Measurements from ENCODE around the gene RPS25.
A peak's percentile ranks its signal among the peaks of the same experiment; 100 is the strongest.
"Not testable (repeated sequence)": the region's sequence is repeated elsewhere in the genome, so short reads cannot be mapped to it uniquely, and the experiment has no call there.

Gene RPS25

DNA sequence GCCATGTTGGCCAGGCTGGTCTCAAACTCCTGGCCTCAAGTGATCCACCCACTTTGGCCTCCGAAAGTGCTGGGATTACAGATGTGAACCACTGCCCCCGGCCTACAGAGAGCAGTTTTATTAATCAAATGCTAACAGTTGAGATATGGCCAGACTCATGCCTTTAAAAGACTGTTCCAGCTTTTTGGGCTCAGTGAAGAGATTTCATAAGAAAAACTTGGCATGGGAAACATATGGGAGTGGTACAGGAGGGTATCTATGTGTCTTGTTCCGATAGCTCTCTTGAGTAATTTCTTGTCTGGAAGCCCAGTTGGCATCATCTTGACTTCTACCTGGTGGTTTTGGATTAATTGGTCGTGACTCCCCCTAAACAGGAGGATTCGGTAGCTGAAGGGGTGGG is 20.7 kb upstream of the RPS25 start:
- DNase-seq, result no peak

DNA sequence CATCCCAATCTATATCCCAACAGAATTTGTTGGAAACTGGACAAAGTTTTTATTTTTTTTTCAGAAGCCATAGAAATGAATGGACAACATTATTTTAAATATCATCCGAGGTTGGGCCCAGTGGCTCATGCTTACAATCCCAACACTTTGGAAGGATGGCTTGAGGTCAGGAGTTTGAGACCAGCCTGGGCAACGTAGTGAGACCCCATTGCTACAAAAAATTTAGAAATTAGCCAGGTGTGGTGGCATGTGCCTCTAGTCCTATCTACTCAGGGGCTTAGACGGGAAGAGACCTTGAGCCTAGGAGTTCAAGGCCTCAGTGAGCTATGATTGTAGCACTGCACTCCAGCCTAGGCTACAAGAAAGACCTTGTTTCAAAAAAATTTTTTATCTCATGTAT is 16.7 kb upstream of the RPS25 start:
- no peak for DNase-seq

DNA sequence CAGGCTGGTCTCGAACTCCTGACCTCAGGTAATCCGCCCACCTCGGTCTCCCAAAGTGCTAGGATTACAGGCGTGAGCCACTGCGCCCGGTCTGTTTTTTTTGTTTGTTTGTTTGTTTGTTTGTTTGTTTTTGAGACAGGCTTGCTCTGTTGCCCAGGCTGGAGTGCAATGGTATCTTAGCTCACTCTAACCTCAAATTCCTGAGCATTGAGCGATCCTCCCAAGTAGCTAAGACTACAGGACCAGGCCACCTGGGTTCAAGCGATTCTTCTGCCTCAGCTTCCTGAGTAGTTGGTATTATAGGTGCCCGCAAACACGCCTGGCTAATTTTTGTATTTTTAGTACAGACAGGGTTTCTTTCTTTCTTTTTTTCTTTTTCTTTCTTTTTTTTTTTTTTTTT is 15.3 kb upstream of the RPS25 start:
- DNase-seq, result not testable (repeated sequence)

DNA sequence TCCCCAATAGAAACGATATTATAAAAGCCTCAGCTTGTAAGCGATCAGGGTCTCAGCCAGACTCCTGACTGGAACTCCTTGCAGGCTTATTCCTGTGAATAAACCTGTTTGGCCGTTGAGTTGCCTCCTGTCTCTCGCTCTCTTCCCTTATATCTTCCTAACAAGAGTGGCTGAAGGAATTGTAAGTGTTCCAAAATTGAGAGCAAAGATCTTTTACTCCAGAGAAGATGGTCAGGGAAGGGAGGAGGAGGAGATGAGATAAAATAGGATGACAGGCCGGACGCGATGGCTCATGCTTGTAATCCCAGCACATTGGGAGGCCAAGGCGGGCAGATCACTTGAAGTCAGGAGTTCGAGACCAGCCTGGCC is 13.8 kb upstream of the RPS25 start:
- DNase-seq, result no peak

DNA sequence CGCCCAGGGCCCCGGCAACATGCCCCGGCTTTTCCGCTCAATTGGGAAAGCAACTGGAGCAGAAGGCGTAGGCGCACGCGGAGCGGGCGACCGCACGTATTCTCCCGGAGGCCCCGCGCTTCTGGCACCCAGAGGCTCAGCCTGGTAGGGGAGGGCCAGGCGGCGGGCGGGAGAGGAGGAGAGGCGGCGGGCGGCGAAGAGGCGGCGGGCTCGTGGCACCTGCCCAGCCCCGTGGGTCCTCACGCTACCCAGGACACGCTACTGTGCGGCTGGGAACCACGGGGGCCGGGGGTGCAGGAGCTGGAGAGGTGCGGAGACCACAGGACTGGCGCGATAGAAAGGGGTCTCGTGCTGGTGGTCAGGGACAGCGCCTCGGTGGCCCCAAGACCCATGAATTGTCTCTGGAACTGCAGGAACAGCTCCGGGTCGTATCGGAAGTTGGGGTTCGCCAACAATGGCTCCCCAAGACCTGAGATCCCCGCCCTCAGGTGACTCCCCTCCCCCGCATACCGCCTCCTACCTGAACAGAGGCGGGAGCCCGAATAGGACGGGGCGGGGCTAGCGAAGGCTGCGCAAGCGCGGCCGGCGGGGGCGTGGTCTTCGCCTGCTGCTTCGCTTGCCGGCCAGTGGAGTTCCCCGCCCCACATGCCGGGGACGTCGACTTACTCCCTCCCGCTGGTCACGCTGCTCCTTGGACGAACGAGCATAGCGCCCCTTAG is 12.3 kb upstream of the RPS25 start, which contains the start of gene SLC37A4:
Gene SLC37A4, minus strand, starts transcription at position 549 of the 719 bp plus-strand sequence.
- DNase-seq, result peak; percentile 69

DNA sequence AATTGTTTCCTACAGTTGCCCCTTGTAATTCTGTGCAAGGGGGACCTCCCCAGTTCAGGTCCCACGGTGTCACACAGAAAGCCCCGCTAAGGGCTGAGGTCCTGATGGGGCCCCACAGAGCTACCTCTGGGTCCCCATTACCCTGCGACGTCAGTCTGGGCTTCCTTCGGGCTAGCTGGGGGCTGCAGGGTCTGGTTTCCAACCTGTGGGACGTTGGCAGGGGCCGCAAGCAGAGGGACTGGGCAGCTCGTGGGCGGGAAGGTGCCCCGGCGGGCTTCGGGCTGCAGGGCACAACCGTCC is 11.8 kb upstream of the RPS25 start:
- no peak for DNase-seq

DNA sequence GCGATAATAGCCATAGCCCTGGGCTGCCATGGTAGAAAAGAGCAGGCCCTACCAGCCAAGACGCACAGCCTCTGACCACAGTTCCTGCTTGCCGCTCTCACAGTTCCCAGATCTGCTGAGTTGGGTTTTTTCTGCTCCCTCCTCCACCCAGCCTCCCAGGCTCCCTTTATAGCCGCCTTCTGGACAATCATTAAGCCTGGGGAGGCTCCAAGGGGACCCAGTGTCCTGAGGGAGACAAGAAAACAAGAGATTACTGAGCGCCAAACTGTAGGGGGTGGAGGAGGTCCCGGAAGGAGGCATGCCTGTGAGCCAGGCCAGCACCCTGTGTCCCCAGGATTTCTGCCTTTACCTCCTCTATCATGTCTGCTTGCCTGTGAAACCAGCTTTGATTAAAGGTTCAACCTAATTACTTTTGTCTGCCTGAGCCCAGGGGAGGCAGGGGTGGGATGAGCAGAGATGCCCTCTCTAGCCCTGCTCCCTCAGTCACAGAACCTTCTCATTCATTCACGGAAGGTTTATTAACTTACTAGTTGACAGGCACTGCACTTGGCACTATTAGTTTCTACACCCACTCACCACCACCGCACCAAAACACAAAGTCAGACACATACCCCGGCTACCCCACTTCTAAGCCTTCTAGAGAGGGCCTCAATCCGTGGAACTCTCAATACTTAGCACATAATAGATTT is 11.3 kb upstream of the RPS25 start:
- no peak for DNase-seq

DNA sequence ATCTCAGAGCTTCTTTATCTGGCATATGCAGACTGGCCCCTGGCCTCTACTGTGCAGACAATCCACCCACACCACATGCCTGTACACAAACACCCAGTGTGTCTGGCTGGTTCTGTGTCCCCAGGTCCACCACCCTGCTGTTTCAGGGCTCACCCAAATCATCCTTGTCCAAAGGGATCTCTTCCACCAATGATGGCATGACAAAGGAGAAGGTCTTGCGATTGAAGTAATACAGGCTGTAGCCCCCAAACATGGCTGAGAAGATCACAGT is 10.9 kb upstream of the RPS25 start:
- no peak for DNase-seq

DNA sequence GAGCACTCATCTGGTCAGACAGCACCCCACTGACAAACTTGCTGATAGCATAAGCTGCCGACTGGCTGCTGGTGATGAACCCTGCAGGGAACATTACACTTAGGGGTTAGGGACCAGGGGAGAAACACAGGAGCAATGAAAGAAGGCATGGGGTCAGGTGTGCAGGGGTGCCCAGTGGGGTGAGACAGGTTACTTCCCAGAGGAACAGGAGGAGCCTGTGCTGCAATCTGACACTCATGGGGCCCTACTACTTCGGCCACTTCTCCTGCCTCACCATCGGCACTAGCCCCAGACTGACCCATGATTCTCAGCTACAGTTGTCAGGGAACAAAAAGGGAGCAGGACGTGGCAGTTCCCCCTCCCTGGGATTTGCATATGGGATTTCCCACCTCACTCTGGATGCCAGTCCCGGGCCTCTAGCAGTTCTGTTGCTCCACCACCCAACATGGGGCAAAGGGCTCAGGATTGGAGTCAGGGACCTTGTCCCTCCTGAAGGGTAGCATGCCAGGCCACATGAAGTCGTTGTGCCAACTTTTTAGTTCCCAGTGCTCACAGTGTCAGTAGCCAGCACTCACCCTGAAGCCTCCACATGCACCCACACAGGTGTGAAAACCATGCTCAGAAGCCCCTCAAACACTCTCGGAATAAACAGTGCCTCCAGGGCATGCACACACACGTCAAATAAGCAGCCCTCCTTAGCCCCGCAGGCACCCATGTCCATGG is 10.4 kb upstream of the RPS25 start:
- no peak for DNase-seq

DNA sequence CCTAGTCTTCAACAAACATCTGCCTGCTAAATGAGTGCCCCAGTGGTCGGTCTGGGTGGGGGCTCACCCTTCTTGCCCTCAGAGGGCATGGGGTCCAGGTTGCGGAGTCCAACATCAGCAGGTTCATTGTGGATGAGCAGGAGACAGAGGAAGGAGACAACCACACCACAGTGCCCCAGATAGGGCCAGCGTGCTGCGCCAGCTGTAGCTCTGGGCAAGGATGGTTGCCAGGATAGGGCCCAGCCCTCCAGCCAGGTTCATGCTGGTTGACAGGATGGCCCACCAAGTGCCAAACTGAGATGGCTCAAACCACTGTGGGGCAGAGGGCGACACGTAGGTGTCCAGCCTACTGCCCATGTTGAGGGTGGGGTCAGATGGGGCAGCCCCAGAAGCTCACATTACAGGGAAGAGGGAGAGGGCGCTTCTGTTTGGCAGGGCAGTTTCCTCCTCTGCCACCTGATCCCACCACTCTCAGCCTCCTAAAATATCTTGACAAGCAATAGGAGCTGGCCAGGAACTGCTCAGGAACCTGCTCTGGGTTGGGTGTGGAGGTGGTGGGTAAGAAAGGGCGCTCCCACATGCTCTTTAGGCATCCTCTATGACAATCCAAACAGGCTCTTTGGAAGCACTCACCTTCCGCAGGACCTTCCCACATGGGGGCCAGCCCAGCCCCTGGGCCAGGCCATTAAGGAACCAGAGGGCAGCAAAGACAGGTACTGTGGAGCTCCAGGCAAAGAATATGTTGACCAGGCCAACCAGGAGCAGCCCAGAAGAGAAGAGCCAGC is 9.6 kb upstream of the RPS25 start:
- no peak for DNase-seq

DNA sequence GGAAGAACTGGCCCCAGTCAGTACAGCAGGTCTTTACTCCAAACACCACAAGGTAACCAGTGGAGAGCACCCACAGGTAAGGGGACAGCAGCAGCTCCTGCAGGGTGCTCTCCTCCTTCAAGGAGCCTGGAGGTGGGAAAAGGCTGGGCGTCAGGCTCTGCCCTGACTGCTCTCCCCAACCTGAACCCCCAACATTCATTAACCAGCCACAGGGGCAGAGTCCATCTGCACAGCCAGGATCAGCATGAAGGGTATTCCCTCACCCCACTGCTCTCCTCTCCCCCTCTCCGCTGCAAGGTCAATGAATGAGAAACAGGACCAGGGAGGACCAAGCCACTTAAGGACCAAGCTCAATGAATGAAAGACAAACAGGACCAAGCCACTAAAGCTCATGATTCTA is 8.8 kb upstream of the RPS25 start:
- DNase-seq, result no peak

DNA sequence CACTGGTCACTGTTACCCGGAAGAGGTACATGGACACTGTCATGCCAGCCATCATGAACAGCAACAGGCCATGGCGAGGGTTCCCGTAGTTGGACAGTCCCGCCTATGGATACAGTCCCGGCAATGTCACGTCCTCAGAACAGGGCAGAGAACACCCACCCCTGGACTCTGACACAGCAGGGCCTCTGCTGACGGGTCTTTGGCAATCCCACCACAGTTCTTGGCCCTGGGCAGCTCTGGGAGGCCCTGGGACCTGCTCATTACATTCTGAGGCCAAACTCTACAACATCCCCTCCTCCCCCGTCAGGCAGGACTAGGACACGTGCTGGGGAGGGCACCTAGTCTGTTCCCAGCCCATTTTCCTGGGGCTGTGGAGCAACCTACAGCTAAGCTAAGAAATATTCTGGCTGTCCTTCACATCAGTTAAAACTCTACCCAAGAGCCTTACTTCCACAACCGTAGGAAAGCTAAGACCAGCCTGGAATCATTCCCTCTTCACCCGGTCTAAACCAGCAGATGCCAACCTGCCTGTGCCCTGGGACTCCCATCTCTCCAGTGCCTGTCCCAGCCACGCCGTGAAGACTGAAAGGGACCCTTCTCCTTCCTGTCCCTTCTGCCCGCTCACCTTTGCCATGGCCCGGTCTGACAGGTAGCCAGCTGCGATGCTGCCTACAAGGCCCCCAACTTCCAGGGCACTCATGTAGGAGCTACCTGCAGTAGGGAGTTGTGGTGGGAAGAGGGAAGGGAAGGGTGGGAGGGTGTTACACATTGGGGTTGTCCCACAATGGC is 8.0 kb upstream of the RPS25 start:
- no peak for DNase-seq

DNA sequence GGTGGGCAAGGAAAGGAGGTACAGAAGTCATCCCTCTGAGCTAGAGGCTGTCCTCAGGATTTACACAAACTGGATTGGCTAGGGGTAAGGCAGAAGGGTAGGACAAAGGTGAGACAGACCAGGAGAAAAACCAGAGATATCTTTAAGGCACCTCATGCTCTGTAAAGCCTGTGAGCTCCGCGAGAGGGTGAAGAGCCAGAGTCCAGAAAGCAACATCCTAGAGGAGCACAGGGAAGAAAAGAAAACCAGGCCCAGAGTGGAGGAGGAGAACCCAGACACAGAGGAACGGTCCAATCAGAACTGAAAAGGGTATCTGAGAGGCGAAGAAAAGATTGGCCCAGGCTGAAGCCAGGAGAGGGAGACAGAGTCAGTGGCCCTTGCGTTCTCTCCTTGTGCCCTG is 7.4 kb upstream of the RPS25 start:
- no peak for DNase-seq

DNA sequence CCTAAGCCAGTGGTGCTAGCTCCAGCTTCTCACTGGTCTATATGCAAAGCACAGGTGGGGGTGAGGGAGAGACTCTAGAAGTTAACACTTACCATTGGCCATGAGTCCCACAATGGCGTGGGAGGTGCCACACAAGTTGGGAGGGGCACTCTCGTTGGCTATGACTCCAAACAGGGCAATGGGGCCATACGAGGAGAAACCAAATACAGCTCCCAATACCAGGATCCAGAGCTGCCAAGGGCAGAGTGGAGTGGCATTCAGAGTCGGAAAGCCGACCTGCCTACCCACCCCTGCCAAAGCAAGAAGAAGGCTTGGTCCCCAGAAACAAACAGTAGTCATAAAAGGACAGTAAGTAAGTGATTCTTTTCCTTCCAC is 6.9 kb upstream of the RPS25 start:
- no peak for DNase-seq

DNA sequence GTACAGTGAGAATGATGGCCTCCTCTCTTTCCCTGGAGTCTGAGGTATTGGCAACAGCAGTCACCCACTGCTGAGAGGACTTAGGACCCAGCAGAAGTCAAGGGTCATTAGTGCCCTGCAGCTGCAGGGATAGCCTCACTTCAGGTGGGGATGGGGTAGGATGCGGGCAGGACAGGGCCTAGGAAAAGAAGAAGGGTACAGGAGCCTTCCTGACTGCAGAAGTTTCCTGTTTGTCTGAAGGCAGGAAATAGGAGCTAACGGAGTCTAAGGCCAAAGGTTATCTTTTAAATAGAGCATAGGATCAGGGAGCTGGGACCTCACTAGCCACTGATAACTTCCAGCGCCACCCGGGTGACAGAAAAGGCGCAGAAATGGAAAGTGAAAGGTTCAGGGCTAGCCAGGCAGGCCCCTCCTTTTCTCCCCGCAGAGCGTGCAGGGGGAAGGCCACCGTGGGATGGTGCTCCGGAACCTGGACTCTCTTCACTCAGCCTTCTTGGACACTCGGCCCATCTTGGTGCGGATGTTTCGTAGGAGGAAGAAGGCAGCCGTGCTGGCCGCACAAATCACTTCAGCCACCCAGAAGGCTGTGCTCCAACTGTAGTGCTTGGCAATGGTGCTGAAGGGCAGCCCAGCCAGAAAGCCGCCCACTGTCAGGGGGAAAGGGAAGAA is 6.4 kb upstream of the RPS25 start:
- no peak for DNase-seq

DNA sequence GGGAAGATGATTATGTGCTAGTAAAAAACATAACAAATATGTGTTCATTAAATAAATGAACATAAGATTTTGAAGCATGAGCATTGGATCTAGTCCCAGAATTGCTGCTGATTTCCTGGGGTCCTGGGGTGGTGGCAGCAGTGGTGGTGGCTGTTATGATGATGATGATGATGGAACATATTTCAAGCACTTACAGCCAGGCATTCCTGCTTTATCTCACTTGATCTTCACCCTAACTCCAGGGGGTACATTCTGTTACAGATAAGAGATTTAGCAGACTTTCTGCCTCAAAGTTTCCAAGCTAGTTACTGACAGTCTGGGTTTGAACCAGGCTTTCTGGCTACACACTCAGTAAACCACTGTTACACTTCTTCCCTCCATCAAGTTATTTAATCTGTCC is 5.6 kb upstream of the RPS25 start:
- DNase-seq, result no peak

DNA sequence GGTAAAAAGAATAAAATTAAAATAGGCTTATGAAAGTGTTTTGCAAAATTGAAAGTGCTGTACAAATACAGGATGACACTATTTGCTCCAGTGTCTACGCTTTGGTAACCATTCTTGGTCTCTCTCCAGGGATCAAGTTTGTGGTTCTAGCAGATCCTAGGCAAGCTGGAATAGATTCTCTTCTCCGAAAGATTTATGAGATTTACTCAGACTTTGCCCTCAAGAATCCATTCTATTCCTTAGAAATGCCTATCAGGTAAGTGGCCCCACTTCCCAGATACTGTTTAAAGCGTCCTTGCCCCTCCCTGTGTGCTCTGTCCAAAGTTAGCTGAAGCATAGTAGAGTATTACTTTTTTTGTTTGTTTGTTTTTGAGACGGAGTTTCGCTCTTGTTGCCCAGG is 3.5 kb upstream of the RPS25 start:
- no peak for DNase-seq

DNA sequence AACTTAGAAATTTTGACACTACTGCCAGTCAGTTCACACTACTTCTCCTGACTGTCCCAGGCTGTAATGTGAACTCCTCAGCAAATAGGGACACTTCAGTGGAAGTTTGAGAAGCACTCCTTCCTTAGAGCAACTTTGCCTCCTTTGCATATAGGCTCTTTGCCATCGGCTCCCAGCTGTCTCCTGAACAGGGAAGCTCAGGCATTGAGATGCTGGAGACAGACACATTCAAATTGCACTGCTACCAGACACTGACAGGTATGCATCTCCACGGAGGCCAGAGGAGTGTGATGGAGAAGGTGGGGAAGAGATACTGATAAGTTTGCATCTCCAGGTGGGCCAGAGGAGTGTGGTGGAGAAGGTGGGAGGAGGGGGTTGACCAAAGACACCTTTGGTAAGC is 1.9 kb upstream of the RPS25 start:
- DNase-seq, result no peak

DNA sequence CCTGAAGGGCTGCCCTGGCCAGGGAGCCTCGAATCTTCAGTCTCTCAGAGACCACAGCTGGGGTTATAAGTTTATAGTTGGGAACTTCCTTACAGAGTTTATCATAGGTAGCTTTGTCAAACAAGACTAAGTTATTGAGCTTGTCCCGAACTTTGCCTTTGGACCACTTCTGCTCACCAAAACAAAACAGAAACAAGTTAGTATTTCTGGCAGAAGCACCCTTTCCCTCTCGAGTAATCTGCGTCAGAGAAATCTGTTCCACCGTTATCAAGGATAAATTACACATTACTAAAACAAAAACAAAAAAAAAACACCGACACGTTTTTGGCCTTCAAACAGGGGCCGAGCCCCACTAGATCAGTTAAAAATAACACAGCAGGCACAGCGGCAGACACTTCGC is 766 bp downstream of the RPS25 start:
- not testable (repeated sequence) for DNase-seq

DNA sequence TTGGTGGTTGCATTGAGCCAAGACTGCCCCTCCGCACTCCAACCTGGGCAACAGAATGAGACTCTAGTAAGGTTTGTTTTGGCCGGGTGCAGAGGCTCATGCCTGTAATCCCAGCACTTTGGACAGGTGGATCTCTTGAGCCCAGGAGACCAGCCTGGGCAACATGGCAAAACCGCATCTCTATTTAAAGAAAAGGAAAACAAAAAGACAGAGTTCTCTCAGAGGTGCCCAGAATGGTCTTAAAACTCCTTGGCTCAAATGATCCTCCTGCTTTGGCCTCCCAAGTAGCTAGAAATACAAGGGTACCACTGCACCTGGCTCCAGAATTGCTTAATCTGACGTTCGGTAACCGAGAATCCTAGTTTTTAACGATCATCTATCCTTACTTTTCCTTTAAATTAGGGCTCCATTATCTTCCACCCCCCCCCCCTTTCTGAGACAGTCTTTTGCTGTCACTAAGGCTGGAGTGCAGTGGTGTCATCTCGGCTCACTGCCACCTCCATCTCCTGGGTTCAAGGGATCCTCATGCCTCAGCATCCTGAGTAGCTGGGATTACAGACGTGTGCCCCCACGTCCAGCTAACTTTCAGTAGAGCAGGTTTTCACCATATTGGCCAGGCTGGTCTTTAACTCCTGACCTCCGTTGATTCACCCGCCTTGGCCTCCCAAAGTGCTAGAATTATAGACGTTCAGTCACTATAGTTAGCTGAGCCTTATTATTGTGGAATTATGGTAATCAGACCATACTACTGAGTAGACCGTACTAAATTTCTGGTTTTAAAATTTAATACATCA is 1.7 kb downstream of the RPS25 start:
- no peak for DNase-seq

DNA sequence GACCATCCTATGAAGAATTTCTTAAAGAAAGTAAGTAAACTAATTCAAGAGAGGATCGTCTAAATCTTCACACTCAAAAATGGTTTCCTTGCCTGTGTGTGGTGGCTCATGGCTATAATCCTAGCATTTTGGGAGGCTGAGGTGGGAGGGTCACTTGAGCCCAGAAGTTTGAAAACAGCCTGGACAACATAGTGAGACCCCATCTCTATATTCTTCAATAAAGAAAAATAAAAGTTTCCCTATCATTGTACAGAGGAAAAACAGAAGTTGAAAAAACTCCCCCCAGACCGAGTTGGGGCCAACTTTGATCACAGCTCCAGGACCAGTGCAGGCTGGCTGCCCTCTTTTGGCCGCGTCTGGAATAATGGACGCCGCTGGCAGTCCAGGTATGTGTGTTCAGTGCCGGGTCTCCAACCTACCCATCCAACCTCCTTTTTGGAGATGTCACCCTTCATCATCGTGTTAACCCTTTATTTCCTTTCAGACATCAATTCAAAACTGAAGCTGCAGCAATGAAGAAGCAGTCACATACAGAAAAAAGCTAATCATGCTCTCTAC is 3.0 kb downstream of the RPS25 start:
- no peak for DNase-seq

Measured in NCI-H2171 (cell line).